Measurements from ENCODE around the gene PLBD2. TPM values are rescaled to one million over a fixed set of nuclear protein-coding genes. Genes with fewer than 3 reads are reported as not detected.

Gene PLBD2, protein sequence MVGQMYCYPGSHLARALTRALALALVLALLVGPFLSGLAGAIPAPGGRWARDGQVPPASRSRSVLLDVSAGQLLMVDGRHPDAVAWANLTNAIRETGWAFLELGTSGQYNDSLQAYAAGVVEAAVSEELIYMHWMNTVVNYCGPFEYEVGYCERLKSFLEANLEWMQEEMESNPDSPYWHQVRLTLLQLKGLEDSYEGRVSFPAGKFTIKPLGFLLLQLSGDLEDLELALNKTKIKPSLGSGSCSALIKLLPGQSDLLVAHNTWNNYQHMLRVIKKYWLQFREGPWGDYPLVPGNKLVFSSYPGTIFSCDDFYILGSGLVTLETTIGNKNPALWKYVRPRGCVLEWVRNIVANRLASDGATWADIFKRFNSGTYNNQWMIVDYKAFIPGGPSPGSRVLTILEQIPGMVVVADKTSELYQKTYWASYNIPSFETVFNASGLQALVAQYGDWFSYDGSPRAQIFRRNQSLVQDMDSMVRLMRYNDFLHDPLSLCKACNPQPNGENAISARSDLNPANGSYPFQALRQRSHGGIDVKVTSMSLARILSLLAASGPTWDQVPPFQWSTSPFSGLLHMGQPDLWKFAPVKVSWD
- total RNA-seq: 10 to 100 TPM; 14.8 to 15.5 TPM

GRCh38 chr12:113358381-113359132, at the start of gene PLBD2:
PLBD2 (plus strand) TSS chr12:113358587; CDS start chr12:113358601, 14 bp downstream.
- no peaks in the 10 kb centered on the region for H3K36me3 Mint-ChIP-seq
- peaks cover 14% of the 10 kb centered on the region for H3K4me1 Mint-ChIP-seq
- H3K9me3 Mint-ChIP-seq: no peaks in the 10 kb centered on the region
- peak within 1 kb of the TSS; percentile 87 for H3K27ac Mint-ChIP-seq
- DNase-seq: peak; percentile 94
- H3K4me3 Mint-ChIP-seq: peak within 1 kb of the TSS; percentile 88
- H3K27me3 Mint-ChIP-seq: no peaks in the 10 kb centered on the region

DNA sequence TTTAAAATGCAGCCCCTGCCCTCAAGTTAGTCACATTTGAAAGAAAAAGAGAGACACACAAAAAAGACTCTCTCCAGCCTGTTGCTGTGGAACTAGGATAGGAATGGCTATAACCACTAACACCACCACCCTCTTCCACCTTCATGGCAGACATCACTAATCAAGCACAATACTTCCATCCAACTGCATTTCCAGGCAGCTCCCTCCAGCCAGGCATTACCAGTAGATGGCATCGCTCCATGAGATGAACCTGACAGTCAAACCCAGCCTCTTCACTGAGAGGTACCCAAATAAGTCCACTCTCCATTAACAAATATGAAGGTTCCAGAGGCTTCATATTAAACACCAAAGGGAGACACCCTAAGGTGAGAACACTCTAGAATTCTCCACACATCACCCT, 47.9 kb upstream of the PLBD2 start:
- Mint-ChIP-seq H3K36me3 (peaks cover 17% of the 10 kb centered on the region), H3K27ac (no peak overlapping the region), H3K4me1 (no peaks in the 10 kb centered on the region), H3K4me3 (no peak overlapping the region), H3K27me3 (no peaks in the 10 kb centered on the region), H3K9me3 (no peaks in the 10 kb centered on the region)
- DNase-seq: no peak

DNA sequence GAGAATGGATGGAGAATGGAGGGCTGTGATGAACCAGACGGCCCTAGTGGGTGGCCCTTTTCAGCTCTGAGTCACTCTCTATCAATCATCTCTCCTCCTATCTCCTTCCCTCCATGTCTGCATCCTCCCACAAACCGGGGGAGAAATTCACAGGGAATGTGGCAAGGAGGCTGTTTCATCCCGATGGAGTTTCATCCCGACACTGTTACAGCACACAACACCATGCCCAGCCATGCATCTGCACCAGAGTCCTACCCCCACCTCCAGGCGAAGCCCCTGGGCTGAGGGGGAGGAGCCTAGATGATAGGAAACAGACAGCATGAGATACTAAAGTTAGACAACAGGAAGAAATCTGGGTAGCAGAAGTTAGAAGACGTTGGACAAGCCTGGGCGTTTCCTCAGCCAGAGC, 44.3 kb upstream of the PLBD2 start:
- Mint-ChIP-seq H3K27me3 (no peaks in the 10 kb centered on the region), H3K27ac (no peak overlapping the region), H3K4me3 (no peak overlapping the region), H3K9me3 (no peaks in the 10 kb centered on the region), H3K4me1 (no peaks in the 10 kb centered on the region), H3K36me3 (peaks cover 29% of the 10 kb centered on the region)
- DNase-seq: no peak

GRCh38 chr12:113315358-113315757, 43.0 kb upstream of the PLBD2 start:
- no peak for DNase-seq
- no peaks in the 10 kb centered on the region for H3K4me1 Mint-ChIP-seq
- no peaks in the 10 kb centered on the region for H3K27me3 Mint-ChIP-seq
- peak overlapping the region; percentile 51 for H3K27ac Mint-ChIP-seq
- no peaks in the 10 kb centered on the region for H3K9me3 Mint-ChIP-seq
- peaks cover 32% of the 10 kb centered on the region for H3K36me3 Mint-ChIP-seq
- H3K4me3 Mint-ChIP-seq: no peak overlapping the region

DNA sequence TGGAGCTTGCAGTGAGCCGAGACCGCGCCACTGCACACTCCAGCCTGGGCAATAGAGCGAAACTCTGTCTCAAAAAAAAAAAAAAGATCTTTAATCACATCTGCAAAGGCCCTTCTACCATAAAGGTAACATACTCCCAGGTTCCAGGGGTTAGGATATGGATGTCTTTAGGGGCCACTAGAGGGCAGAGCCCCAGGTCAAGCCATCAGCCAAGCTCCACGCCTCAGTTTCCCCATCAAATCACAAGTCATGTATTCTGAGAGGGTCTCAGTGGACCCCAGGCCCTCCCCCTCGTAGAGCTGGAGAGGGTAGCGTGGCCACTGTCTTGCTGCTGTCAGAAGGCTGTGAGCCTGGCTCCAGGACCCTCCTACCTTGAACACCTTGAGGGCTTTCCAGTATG, 42.2 kb upstream of the PLBD2 start:
- Mint-ChIP-seq H3K36me3 (peaks cover 32% of the 10 kb centered on the region), H3K27ac (no peak overlapping the region), H3K9me3 (no peaks in the 10 kb centered on the region), H3K4me3 (no peak overlapping the region), H3K27me3 (no peaks in the 10 kb centered on the region), H3K4me1 (no peaks in the 10 kb centered on the region)
- DNase-seq: no peak

GRCh38 chr12:113317122-113317521, 41.3 kb upstream of the PLBD2 start:
- DNase-seq: no peak
- H3K27ac Mint-ChIP-seq: no peak overlapping the region
- no peaks in the 10 kb centered on the region for H3K4me1 Mint-ChIP-seq
- H3K27me3 Mint-ChIP-seq: no peaks in the 10 kb centered on the region
- peaks cover 3% of the 10 kb centered on the region for H3K9me3 Mint-ChIP-seq
- no peak overlapping the region for H3K4me3 Mint-ChIP-seq
- H3K36me3 Mint-ChIP-seq: peaks cover 31% of the 10 kb centered on the region

DNA sequence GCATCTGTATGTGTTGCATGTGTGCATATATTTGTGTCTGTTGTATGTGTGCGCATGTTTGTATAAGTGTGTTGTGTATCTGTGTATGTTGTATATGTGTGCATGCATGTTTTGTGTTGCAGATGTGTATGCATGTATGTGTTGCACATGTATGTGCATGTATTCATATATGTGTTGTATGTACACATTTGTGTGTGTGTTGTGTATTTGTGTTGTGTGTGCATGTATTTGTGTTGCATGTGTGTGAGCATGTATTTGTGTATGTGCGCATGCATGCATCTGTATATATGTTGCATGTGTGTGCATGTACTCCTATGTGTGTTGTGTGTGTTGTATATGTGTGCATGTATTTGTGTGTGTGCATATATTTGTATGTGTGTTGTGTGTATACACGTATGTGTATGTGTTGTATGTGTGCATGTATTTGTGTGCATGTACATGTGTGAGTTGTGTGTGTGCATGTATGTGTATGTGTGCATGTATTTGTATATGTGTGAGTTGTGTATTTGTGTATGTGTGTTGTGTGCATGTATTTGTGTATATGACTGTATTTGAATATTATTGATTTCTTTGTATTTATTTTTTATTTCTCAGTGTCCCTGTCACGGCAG, 40.2 kb upstream of the PLBD2 start:
- H3K4me1 Mint-ChIP-seq: no peaks in the 10 kb centered on the region
- DNase-seq: no peak
- no peaks in the 10 kb centered on the region for H3K27me3 Mint-ChIP-seq
- no peak overlapping the region for H3K4me3 Mint-ChIP-seq
- H3K36me3 Mint-ChIP-seq: peaks cover 40% of the 10 kb centered on the region
- H3K9me3 Mint-ChIP-seq: peaks cover 3% of the 10 kb centered on the region
- H3K27ac Mint-ChIP-seq: no peak overlapping the region

DNA sequence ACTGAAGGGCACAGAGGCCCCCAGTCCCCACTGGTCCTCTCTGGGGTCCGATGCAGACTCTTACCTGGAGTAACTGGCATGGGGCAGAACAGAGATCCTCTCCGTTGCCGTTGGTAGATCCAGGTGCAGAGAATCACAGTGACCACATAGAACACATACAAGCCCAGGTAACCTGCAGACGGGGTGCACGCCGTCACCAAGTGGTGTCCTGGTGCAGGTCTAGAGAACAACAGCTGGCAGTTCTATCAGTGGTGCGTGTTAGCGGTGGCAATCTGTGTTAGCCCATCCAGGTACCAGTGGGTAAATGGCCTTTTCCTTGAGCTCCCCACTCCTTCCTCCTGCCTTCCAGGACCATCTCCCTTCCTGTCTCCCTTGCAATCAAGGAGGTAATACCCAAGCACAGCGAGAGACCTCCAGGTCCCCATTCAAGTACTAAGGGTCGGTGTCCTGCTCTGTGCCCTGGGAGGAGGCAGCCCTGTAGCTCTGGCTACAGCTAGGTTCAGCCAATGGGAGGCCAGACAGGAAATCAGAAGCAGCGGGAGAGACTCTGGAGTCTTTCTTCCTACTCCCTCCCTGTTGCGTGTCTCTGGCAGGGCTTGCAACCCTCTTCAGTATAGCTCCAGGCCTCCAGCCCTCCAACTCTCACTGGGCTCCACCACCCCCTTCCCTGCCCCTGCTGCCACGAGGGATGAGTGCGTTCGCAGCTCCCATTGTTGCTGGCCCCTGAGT, 39.3 kb upstream of the PLBD2 start:
- no peak for DNase-seq
- peaks cover 3% of the 10 kb centered on the region for H3K4me1 Mint-ChIP-seq
- no peak overlapping the region for H3K4me3 Mint-ChIP-seq
- H3K27me3 Mint-ChIP-seq: no peaks in the 10 kb centered on the region
- peaks cover 3% of the 10 kb centered on the region for H3K9me3 Mint-ChIP-seq
- no peak overlapping the region for H3K27ac Mint-ChIP-seq
- peaks cover 43% of the 10 kb centered on the region for H3K36me3 Mint-ChIP-seq

GRCh38 chr12:113320401-113320800, 38.0 kb upstream of the PLBD2 start:
- H3K27ac Mint-ChIP-seq: no peak overlapping the region
- peaks cover 45% of the 10 kb centered on the region for H3K36me3 Mint-ChIP-seq
- peaks cover 6% of the 10 kb centered on the region for H3K4me1 Mint-ChIP-seq
- no peak overlapping the region for H3K4me3 Mint-ChIP-seq
- peaks cover 3% of the 10 kb centered on the region for H3K9me3 Mint-ChIP-seq
- H3K27me3 Mint-ChIP-seq: no peaks in the 10 kb centered on the region
- no peak for DNase-seq

- no peak overlapping the region for H3K27ac Mint-ChIP-seq
- H3K36me3 Mint-ChIP-seq: peaks cover 50% of the 10 kb centered on the region
These were observed 36.0 kb upstream of the PLBD2 start for GRCh38 chr12:113322343-113322742.

GRCh38 chr12:113325916-113326315, 32.5 kb upstream of the PLBD2 start:
- Mint-ChIP-seq H3K4me1 (peaks cover 17% of the 10 kb centered on the region), H3K27me3 (no peaks in the 10 kb centered on the region)

More at GRCh38 chr12:113322343-113322742, 36.0 kb upstream of the PLBD2 start:
- no peak for DNase-seq
- peaks cover 3% of the 10 kb centered on the region for H3K9me3 Mint-ChIP-seq
- no peaks in the 10 kb centered on the region for H3K27me3 Mint-ChIP-seq
- no peak overlapping the region for H3K4me3 Mint-ChIP-seq
- H3K4me1 Mint-ChIP-seq: peaks cover 6% of the 10 kb centered on the region

GRCh38 chr12:113326775-113327395, 31.5 kb upstream of the PLBD2 start:
- Mint-ChIP-seq H3K27me3 (no peaks in the 10 kb centered on the region), H3K27ac (no peak overlapping the region), H3K36me3 (peaks cover 32% of the 10 kb centered on the region), H3K4me1 (peaks cover 17% of the 10 kb centered on the region), H3K4me3 (no peak overlapping the region), H3K9me3 (peaks cover 3% of the 10 kb centered on the region)
- DNase-seq: no peak

More at GRCh38 chr12:113325916-113326315, 32.5 kb upstream of the PLBD2 start:
- no peak overlapping the region for H3K4me3 Mint-ChIP-seq
- no peak for DNase-seq
- peaks cover 32% of the 10 kb centered on the region for H3K36me3 Mint-ChIP-seq
- H3K27ac Mint-ChIP-seq: no peak overlapping the region
- peaks cover 3% of the 10 kb centered on the region for H3K9me3 Mint-ChIP-seq

GRCh38 chr12:113328368-113328889, 30.0 kb upstream of the PLBD2 start:
- Mint-ChIP-seq H3K4me3 (no peak overlapping the region), H3K36me3 (peaks cover 24% of the 10 kb centered on the region), H3K4me1 (peaks cover 29% of the 10 kb centered on the region), H3K9me3 (no peaks in the 10 kb centered on the region), H3K27me3 (no peaks in the 10 kb centered on the region), H3K27ac (no peak overlapping the region)
- no peak for DNase-seq
